Lower leg skin (tissue), 4 donors: Measurements from ENCODE around the gene DSCAML1. TPM values are rescaled to one million over a fixed set of nuclear protein-coding genes. Genes with fewer than 3 reads are reported as not detected.
"Not testable (repeated sequence)": the region's sequence is repeated elsewhere in the genome, so short reads cannot be mapped to it uniquely, and the experiment has no call there.

Experiments used
- DNase-seq, 2 donors: peaks; one replicate each; pipeline ENCODE4 v3.0.0-alpha.2; 2019; ENCODE audit warnings: low spot score in 2 of 2
- H3K4me3 ChIP-seq: fragments of 200-600 bp; sonication (generic); 2 replicates; pipeline ENCODE4 v1.5.1; 2017; ENCODE audit warnings: mild to moderate bottlenecking, low read depth; ENCODE audit not compliant: poor library complexity, severe bottlenecking
- POLR2A ChIP-seq, 2 donors: fragments of 450-650 bp; IDR thresholded peaks; one replicate each; pipeline ENCODE4 v1.6.1; 2016 to 2017; ENCODE audit warnings: antibody characterized with exemption in 2 of 2, mild to moderate bottlenecking in 1 of 2, moderate library complexity in 1 of 2
- WGBS, 2 donors: methylation state at CpG; one replicate each; pipeline ENCODE4 v1.1.5; 2018; 5-methylcytosine and 5-hydroxymethylcytosine counted together
- intact Hi-C: fragments of 100-400 bp; cut with DNase I; formaldehyde crosslinking; loops from one replicate; pipeline ENCODE4 v1.15.0; 2023; ENCODE audit warnings: low total_unique reads
- total RNA-seq, 4 donors: library from RNA; depleted of rRNA; stranded (reverse); fragments of >200 nt; gene quantifications; one replicate each; pipeline ENCODE4 v1.1.0, GENCODE V29; 2016
- TF ChIP-seq, protein P1 (sequence below), 3 donors: fragments of 450-650 bp; IDR thresholded peaks; one replicate each; pipeline ENCODE4 v1.5.1; 2016; ENCODE audit warnings: antibody characterized with exemption in 3 of 3, mild to moderate bottlenecking in 3 of 3, moderate library complexity in 2 of 3

Gene DSCAML1
- total RNA-seq, 4 donors from 2014 or later = 0.07 to 0.13 (median 0.08) TPM

DNA sequence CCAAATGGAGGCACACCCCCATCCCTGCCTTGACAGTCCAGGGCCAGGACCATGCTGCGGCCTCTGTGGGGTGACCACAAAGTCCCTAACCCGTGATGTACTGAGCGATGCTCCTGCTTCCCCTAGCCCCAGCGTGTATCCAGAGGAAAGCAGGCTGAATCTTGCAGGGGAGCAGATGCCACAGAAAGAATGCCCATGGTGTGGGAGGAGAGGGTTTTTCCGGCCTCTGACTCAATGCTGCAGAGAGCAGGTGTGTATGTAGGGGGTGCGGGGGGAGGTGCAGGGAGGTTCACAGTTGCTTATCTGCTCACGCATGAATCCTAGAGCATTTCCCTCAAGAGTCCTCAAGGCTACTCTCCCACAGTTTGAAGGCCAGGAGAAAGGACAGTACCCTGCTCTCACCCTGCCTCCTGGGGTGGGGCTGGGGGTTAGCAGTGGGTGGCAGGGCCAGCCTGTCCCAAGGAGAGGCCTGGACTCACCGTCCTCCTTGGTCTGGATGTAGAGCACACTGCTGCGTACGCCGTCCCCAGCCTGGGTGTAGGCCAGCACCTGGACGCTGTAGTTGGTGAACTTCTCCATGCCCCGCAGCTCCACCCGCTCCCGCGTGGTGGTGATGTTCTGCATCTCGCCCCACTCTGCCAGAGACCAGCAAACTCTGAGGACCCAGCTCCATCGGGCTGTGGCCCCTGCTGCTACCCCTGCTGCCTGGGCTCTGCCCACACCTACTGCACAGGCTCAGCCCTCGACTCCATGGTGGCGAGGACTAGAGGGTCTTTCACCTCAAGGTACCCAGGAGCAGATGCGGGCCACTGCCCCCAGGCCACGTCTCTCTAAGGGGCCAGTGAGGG lies 338.5 kb downstream of the DSCAML1 start:
- DNase-seq = no peak
- no peak for TF ChIP-seq POLR2A (IDR thresholded peaks at IDR 0.05)
- TF ChIP-seq, protein P1, sequence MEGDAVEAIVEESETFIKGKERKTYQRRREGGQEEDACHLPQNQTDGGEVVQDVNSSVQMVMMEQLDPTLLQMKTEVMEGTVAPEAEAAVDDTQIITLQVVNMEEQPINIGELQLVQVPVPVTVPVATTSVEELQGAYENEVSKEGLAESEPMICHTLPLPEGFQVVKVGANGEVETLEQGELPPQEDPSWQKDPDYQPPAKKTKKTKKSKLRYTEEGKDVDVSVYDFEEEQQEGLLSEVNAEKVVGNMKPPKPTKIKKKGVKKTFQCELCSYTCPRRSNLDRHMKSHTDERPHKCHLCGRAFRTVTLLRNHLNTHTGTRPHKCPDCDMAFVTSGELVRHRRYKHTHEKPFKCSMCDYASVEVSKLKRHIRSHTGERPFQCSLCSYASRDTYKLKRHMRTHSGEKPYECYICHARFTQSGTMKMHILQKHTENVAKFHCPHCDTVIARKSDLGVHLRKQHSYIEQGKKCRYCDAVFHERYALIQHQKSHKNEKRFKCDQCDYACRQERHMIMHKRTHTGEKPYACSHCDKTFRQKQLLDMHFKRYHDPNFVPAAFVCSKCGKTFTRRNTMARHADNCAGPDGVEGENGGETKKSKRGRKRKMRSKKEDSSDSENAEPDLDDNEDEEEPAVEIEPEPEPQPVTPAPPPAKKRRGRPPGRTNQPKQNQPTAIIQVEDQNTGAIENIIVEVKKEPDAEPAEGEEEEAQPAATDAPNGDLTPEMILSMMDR (IDR thresholded peaks at IDR 0.05) = no peak
- intact Hi-C loops = no loop called here
- no peak overlapping the region for H3K4me3 ChIP-seq
- 77 to 80% methylated on average over 18 to 22 of the region's 22 CpGs for WGBS, 2 donors

DNA sequence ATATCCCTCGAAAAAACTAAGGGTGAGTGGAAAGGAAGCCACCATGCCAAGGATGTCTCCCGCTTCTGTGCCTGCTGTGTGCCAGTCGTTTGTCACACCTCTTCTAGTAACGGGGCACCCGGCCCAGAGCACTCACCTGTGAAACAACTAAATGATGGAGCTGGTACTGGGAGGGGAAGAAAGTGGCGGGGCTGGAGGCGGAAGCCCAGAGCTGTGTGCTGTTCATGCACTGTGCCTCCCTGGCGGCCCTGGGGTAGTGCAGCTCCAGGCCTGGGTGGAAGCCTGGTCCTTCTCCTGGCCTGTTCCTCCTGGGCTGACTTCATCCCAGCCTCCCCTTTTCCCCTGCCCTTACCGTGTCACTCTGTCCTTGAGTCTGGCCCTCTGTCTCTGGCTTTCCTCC lies 339.2 kb downstream of the DSCAML1 start:
- intact Hi-C loops = no loop called here
- H3K4me3 ChIP-seq = no peak overlapping the region
- TF ChIP-seq POLR2A (IDR thresholded peaks at IDR 0.05) = no peak
- TF ChIP-seq, protein P1 (IDR thresholded peaks at IDR 0.05) = no peak
- DNase-seq = no peak
- 57 to 77% methylated on average over 9 of the region's 9 CpGs for WGBS, 2 donors

DNA sequence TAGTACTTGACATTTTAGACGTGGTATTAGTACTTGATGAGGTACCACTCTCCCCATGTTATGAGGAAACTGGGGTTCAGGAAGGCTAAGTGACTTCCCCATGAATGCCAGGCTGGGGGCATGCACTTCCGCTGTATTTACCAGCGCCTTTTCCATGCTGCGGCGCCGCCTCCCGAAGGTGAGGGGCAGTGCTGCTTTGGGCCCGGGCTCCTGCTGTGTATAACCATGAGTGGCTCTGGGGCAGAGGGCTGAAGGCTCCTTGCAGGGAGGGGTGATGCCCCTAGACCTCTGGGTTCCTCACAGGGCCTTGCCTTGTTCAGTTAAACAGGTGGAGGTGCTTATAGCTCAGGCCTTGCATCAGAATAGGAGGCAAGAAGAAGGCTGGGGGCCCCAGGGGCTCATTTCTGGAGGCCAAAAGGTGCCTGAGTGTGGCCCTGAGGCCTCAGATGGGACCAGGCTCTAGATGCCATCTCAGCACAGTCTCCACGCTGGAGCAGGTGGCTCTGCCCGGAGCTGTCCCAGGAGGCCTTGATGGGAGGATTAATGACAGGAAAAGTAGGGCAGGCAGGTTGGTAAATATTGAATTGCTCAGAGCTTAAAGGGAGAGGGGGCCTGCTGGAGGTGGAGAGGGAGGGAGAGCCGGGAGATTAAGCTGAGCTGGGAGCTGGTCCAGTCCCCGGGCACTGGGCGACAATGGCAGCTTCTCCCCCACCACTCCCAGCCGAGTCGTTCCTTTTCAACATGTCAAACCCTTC lies 339.8 kb downstream of the DSCAML1 start:
- H3K4me3 ChIP-seq = no peak overlapping the region
- TF ChIP-seq, protein P1 (IDR thresholded peaks at IDR 0.05) = no peak
- TF ChIP-seq POLR2A (IDR thresholded peaks at IDR 0.05) = no peak
- DNase-seq = no peak
- WGBS, 2 donors = 73 to 78% methylated on average over 15 of the region's 15 CpGs
- intact Hi-C loops = no loop called here

DNA sequence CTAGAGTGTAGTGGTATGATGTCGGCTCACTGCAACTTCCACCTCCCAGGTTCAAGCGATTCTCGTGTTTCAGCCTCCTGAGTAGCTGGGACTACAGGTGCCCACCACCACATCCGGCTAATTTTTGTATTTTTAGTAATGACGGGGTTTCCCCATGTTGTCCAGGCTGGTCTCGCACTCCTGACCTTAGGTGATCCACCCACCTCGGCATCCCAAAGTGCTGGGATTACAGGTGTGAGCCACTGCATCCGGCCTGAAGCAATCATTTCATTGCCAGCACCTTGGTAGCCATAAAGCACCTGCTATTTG lies 340.3 kb downstream of the DSCAML1 start:
- intact Hi-C loops, H3K4me3 ChIP-seq, DNase-seq: not testable (repeated sequence)
- 86 to 92% methylated on average over 8 of the region's 8 CpGs for WGBS, 2 donors

DNA sequence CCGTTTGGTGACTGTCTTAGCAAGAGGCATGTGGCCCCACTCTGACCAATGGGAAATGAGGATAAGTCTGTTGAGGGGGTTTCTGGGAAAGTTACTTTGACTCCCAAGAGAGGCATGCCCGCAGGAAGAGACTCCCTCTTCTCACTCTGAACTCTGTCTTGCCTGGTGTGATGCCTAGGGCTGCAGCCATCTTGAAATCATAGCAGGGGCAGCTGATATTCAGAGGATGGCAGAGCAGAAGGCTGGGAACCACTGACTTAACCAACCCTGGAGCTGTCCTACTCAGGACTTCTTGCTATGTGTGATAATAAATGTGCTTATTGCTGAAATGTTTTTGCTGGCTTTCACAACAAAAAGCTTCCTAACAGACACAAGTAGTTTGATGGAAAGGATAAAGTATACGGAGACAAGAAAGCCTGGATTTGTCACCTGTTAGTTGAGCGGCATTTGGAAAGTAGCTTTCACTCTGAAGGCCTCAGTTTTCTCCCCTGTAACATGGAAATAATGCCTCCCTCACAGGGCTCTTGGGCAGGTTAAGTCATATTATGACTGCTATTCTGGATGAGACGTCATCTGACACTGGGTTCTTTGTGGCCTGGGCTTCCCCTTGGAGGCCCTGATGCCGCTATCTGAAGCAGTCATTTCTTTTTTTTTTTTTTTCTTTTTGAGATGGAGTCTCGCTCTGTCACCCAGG lies 340.8 kb downstream of the DSCAML1 start:
- DNase-seq = no peak
- intact Hi-C loops = no loop called here
- H3K4me3 ChIP-seq = no peak overlapping the region
- TF ChIP-seq, protein P1 (IDR thresholded peaks at IDR 0.05) = no peak
- TF ChIP-seq POLR2A (IDR thresholded peaks at IDR 0.05) = no peak
- WGBS, 2 donors = 85 to 86% methylated on average over 7 of the region's 7 CpGs

DNA sequence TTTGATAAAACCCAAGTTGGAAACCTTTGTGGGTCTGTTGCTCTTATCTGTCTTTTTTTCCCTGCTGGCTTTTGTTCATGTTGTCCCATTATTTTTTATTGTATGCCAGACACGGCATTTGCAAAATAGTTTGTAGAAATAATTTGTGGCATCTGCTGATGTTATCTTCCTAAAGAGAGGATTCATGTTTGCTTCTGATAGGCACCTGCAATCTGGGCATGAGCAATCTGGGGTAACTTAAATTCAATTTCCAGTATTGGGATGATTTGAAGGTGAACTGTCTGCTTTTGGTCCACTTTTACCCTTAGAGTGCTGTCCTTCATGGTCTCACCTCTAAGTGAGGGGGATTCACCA lies 342.5 kb downstream of the DSCAML1 start:
- no peak for TF ChIP-seq POLR2A (IDR thresholded peaks at IDR 0.05)
- TF ChIP-seq, protein P1 (IDR thresholded peaks at IDR 0.05) = no peak
- WGBS, 2 donors = 44 to 66% methylated on average over 1 of the region's 1 CpG
- no peak for DNase-seq
- intact Hi-C loops = no loop called here
- H3K4me3 ChIP-seq = no peak overlapping the region
